Neural cell (in vitro differentiated cells): Measurements from ENCODE around the gene YDJC.

Experiments used
- EP300 ChIP-seq: fragments of 450-650 bp; conservative IDR thresholded peaks from 2 replicates; pipeline ENCODE4 v1.6.1; 2014; ENCODE audit warnings: antibody characterized with exemption, mild to moderate bottlenecking, moderate library complexity; ENCODE audit not compliant: poor library complexity, severe bottlenecking
- EZH2 ChIP-seq: fragments of 200-600, 300-800 bp; shearing (Covaris generic), sonication (generic); IDR thresholded peaks from 2 replicates; pipeline ENCODE4 v1.6.1; 2014; ENCODE audit warnings: antibody characterized with exemption, low read length, borderline replicate concordance, mild to moderate bottlenecking; ENCODE audit not compliant: insufficient read depth, poor library complexity, severe bottlenecking
- MXI1 ChIP-seq: fragments of 450-650 bp; conservative IDR thresholded peaks from 2 replicates; pipeline ENCODE4 v1.6.1; 2014; ENCODE audit warnings: antibody characterized with exemption, mild to moderate bottlenecking; ENCODE audit not compliant: poor library complexity, severe bottlenecking
- POLR2AphosphoS5 ChIP-seq: IDR thresholded peaks from 2 replicates; pipeline ENCODE4 v1.6.1; 2012
- RAD21 ChIP-seq: fragments of 450-650 bp; conservative IDR thresholded peaks from 2 replicates; pipeline ENCODE4 v1.6.1; 2014; ENCODE audit warnings: antibody characterized with exemption, mild to moderate bottlenecking, moderate library complexity
- SMC3 ChIP-seq: fragments of 450-650 bp; conservative IDR thresholded peaks from 2 replicates; pipeline ENCODE4 v1.6.1; 2014; ENCODE audit warnings: antibody characterized with exemption, mild to moderate bottlenecking, moderate library complexity; ENCODE audit not compliant: poor library complexity
- TF ChIP-seq, protein P1 (sequence below): fragments of 450-650 bp; IDR thresholded peaks from 2 replicates; pipeline ENCODE4 v1.5.1; 2014; ENCODE audit warnings: antibody characterized with exemption, mild to moderate bottlenecking, moderate library complexity; ENCODE audit not compliant: poor library complexity, severe bottlenecking
- TF ChIP-seq, protein P2 (sequence below): IDR thresholded peaks from 2 replicates; pipeline ENCODE4 v1.6.1; 2012; ENCODE audit warnings: borderline replicate concordance

DNA sequence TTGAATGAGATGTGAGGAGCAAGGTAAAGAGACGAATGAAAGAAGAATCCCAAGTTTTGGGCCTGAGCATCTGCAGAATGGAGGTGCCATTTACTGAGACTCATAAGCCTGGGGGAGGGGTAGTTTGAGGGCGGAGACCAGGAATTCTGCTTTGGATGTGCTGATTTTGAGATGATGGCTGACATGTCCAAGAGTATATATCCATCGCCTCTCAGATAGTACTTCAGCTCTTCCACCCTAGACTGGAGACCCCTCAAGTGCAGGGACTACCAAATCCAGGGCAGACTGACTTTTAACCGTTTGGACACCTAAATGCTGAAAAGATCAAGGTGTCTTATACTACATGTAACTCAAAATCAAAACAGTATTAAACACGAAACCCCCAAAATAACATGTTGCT is 11.0 kb upstream of the YDJC start:
- TF ChIP-seq EP300, result no peak
- TF ChIP-seq, protein P1, sequence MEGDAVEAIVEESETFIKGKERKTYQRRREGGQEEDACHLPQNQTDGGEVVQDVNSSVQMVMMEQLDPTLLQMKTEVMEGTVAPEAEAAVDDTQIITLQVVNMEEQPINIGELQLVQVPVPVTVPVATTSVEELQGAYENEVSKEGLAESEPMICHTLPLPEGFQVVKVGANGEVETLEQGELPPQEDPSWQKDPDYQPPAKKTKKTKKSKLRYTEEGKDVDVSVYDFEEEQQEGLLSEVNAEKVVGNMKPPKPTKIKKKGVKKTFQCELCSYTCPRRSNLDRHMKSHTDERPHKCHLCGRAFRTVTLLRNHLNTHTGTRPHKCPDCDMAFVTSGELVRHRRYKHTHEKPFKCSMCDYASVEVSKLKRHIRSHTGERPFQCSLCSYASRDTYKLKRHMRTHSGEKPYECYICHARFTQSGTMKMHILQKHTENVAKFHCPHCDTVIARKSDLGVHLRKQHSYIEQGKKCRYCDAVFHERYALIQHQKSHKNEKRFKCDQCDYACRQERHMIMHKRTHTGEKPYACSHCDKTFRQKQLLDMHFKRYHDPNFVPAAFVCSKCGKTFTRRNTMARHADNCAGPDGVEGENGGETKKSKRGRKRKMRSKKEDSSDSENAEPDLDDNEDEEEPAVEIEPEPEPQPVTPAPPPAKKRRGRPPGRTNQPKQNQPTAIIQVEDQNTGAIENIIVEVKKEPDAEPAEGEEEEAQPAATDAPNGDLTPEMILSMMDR, result no peak
- no peak for TF ChIP-seq EZH2
- TF ChIP-seq, protein P2, sequence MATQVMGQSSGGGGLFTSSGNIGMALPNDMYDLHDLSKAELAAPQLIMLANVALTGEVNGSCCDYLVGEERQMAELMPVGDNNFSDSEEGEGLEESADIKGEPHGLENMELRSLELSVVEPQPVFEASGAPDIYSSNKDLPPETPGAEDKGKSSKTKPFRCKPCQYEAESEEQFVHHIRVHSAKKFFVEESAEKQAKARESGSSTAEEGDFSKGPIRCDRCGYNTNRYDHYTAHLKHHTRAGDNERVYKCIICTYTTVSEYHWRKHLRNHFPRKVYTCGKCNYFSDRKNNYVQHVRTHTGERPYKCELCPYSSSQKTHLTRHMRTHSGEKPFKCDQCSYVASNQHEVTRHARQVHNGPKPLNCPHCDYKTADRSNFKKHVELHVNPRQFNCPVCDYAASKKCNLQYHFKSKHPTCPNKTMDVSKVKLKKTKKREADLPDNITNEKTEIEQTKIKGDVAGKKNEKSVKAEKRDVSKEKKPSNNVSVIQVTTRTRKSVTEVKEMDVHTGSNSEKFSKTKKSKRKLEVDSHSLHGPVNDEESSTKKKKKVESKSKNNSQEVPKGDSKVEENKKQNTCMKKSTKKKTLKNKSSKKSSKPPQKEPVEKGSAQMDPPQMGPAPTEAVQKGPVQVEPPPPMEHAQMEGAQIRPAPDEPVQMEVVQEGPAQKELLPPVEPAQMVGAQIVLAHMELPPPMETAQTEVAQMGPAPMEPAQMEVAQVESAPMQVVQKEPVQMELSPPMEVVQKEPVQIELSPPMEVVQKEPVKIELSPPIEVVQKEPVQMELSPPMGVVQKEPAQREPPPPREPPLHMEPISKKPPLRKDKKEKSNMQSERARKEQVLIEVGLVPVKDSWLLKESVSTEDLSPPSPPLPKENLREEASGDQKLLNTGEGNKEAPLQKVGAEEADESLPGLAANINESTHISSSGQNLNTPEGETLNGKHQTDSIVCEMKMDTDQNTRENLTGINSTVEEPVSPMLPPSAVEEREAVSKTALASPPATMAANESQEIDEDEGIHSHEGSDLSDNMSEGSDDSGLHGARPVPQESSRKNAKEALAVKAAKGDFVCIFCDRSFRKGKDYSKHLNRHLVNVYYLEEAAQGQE, result no peak
- no peak for TF ChIP-seq SMC3
- TF ChIP-seq POLR2AphosphoS5, result no peak
- TF ChIP-seq RAD21, result no peak
- TF ChIP-seq MXI1, result no peak
